Cardiac septum (tissue), 1 donor: ENCODE measurements around the gene CYP46A1. TPM values are rescaled to one million over a fixed set of nuclear protein-coding genes. Genes with fewer than 3 reads are reported as not detected.
"Not testable (repeated sequence)": the region's sequence is repeated elsewhere in the genome, so short reads cannot be mapped to it uniquely, and the experiment has no call there.

Experiments used
- DNase-seq: peaks from one replicate; pipeline ENCODE4 v3.0.0-alpha.2; 2020; ENCODE audit warnings: low spot score
- intact Hi-C: fragments of 100-400 bp; cut with DNase I; formaldehyde crosslinking; loops from one replicate; pipeline ENCODE4 v1.14.0; 2022
- total RNA-seq: library from RNA; stranded (reverse); fragmentation: NEBNext Ultra II Directional; extraction: Animal tissue kit (Norgen Biotek cat#: 25700); gene quantifications from one replicate; pipeline ENCODE4 v1.2.1, GENCODE V29; 2021
- donor health status: DM: no; HTN: no; CAD: no.

Gene CYP46A1
- total RNA-seq, 1 donor from 2014 or later: 5.5 TPM

GRCh38 chr14:99655521-99655920 is 28.6 kb upstream of the CYP46A1 start:
- DNase-seq: no peak
- intact Hi-C loops: no loop called here

GRCh38 chr14:99656171-99656570 is 27.9 kb upstream of the CYP46A1 start:
- DNase-seq: no peak

GRCh38 chr14:99657645-99658155 is 26.4 kb upstream of the CYP46A1 start:
- intact Hi-C loops: no loop called here
- no peak for DNase-seq

More at GRCh38 chr14:99656171-99656570, 27.9 kb upstream of the CYP46A1 start:
- intact Hi-C loops: no loop called here

- DNase-seq: no peak
- intact Hi-C loops: no loop called here
Measured at GRCh38 chr14:99658218-99658845, 25.8 kb upstream of the CYP46A1 start.

GRCh38 chr14:99659333-99659741 is 24.8 kb upstream of the CYP46A1 start:
- DNase-seq: no peak
- intact Hi-C loops: no loop called here

GRCh38 chr14:99660006-99660566 is 24.0 kb upstream of the CYP46A1 start:
- intact Hi-C loops: no loop called here
- DNase-seq: no peak

- no peak for DNase-seq
- intact Hi-C loops: no loop called here
Measured at GRCh38 chr14:99660794-99661193, 23.3 kb upstream of the CYP46A1 start.

GRCh38 chr14:99661206-99661605 is 22.9 kb upstream of the CYP46A1 start:
- DNase-seq, intact Hi-C loops: not testable (repeated sequence)

GRCh38 chr14:99662846-99663245 is 21.3 kb upstream of the CYP46A1 start:
- intact Hi-C loops: no loop called here
- no peak for DNase-seq

- intact Hi-C loops: no loop called here
Measured at GRCh38 chr14:99663386-99664057, 20.6 kb upstream of the CYP46A1 start.

GRCh38 chr14:99664058-99664936 is 19.8 kb upstream of the CYP46A1 start:
- intact Hi-C loops: no loop called here
- no peak for DNase-seq

More at GRCh38 chr14:99663386-99664057, 20.6 kb upstream of the CYP46A1 start:
- no peak for DNase-seq

- no peak for DNase-seq
- intact Hi-C loops: no loop called here
Measured at GRCh38 chr14:99664937-99665273, 19.2 kb upstream of the CYP46A1 start.

GRCh38 chr14:99666533-99666932 is 17.6 kb upstream of the CYP46A1 start:
- no peak for DNase-seq
- intact Hi-C loops: no loop called here

GRCh38 chr14:99667045-99667444 is 17.1 kb upstream of the CYP46A1 start:
- no peak for DNase-seq
- intact Hi-C loops: no loop called here

GRCh38 chr14:99667821-99668220 is 16.3 kb upstream of the CYP46A1 start:
- intact Hi-C loops: no loop called here
- DNase-seq: no peak

GRCh38 chr14:99668307-99669295 is 15.5 kb upstream of the CYP46A1 start:
- intact Hi-C loops: no loop called here
- DNase-seq: no peak

- intact Hi-C loops: no loop called here
- no peak for DNase-seq
Measured at GRCh38 chr14:99670361-99671234, 13.5 kb upstream of the CYP46A1 start.
